CD4-positive, alpha-beta T cell treated with Interleukin-15 for 4 hours (primary cell): ENCODE results near the gene HEATR3.

ENCODE experiments used
- DNase-seq: peaks from one replicate; pipeline ENCODE4 v3.0.0-alpha.2; 2020; ENCODE audit warnings: low spot score

Gene HEATR3

GRCh38 chr16:50058091-50058771 lies 7.5 kb upstream of the HEATR3 start:
- DNase-seq: no peak

- no peak for DNase-seq
Measured at GRCh38 chr16:50059111-50059510, 6.7 kb upstream of the HEATR3 start.

- no peak for DNase-seq
Measured at GRCh38 chr16:50059669-50060068, 6.1 kb upstream of the HEATR3 start.

- no peak for DNase-seq
Measured at GRCh38 chr16:50061326-50061725, 4.4 kb upstream of the HEATR3 start.

GRCh38 chr16:50065241-50065623 lies 538 bp upstream of the HEATR3 start:
- DNase-seq: no peak

GRCh38 chr16:50066482-50067289 lies 916 bp downstream of the HEATR3 start:
- no peak for DNase-seq

GRCh38 chr16:50067290-50067853 lies 1.6 kb downstream of the HEATR3 start:
- DNase-seq: peak; percentile 34

- no peak for DNase-seq
Measured at GRCh38 chr16:50068550-50068949, 2.8 kb downstream of the HEATR3 start.

- no peak for DNase-seq
Measured at GRCh38 chr16:50069060-50069459, 3.3 kb downstream of the HEATR3 start.

GRCh38 chr16:50071075-50071671 lies 5.4 kb downstream of the HEATR3 start:
- no peak for DNase-seq

- DNase-seq: no peak
Measured at GRCh38 chr16:50072730-50073129, 7.0 kb downstream of the HEATR3 start.

- DNase-seq: no peak
Measured at GRCh38 chr16:50079397-50080140, 13.8 kb downstream of the HEATR3 start.

- no peak for DNase-seq
Measured at GRCh38 chr16:50081428-50082018, 15.8 kb downstream of the HEATR3 start.

GRCh38 chr16:50083996-50084395 lies 18.2 kb downstream of the HEATR3 start:
- DNase-seq: no peak

- DNase-seq: no peak
Measured at GRCh38 chr16:50086176-50086575, 20.4 kb downstream of the HEATR3 start.

- no peak for DNase-seq
Measured at GRCh38 chr16:50088302-50088701, 22.5 kb downstream of the HEATR3 start.

- no peak for DNase-seq
Measured at GRCh38 chr16:50092891-50093290, 27.1 kb downstream of the HEATR3 start.

GRCh38 chr16:50093607-50094539 lies 28.1 kb downstream of the HEATR3 start:
- peak; percentile 10 for DNase-seq

- DNase-seq: no peak
Measured at GRCh38 chr16:50096791-50097190, 31.0 kb downstream of the HEATR3 start.

- DNase-seq: no peak
Measured at GRCh38 chr16:50099957-50100648, 34.3 kb downstream of the HEATR3 start.
